Subcutaneous preadipocyte (primary cell): ENCODE measurements around the gene BCAP29. TPM values are rescaled to one million over a fixed set of nuclear protein-coding genes. Genes with fewer than 3 reads are reported as not detected.

ENCODE experiments used
- small RNA-seq: library from RNA; depleted of rRNA; stranded (forward); fragments of <200 nt; gene quantifications from one replicate; pipeline ENCODE3, GENCODE V24; 2012
- total RNA-seq: library from RNA; depleted of rRNA; stranded (reverse); fragments of >200 nt; gene quantifications from 2 replicates; pipeline ENCODE4 v1.2.3, GENCODE V29; 2012

BCAP29 gene, protein sequence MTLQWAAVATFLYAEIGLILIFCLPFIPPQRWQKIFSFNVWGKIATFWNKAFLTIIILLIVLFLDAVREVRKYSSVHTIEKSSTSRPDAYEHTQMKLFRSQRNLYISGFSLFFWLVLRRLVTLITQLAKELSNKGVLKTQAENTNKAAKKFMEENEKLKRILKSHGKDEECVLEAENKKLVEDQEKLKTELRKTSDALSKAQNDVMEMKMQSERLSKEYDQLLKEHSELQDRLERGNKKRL
- total RNA-seq, result 43.4 and 44.6 TPM in 2 replicates

DNA sequence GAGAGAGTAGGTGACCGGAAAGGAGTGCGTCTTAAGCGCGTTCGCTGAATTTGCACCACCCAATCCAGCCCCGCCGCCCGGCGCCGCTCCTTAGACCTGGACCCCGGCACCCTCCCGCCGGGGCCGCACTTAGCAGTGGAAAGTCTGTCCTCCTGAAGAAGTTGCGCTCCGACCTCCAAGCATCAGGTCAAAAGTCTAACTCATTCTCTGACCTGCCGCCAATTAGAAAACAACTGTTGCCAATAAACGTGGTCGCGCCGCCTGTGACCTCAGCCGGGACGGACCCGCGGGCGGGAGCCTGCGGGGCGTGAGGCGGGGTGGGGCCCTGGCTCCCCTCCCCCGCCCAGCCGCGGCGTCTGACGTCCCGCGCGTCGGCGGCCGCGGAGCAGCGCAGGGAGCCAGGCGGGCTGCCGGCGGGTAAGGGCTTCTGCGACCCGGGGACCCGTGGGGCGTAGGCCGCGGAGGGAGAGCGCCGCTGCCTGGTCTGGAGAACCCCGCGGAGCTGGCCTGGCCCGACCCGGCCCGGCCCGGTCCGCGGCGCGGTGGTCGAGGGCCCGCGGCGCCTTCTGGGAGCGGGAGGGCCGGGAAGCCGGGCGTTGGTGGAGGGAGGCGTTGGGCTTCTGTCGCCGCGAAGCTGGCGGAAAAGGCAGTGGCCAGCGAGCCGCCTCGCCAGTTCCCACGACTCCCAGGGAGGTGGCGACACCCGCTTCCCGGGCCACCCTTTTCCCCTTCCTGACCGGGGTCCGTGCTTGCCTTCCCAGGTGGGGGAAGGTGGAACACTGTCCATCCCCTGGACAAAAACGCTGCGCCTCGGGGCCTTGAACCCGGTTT is at the start of gene BCAP29:
Gene BCAP29 (plus strand): TSS at position 362 of the 831 bp plus-strand sequence. CDS start 527 bp downstream, outside the sequence.

DNA sequence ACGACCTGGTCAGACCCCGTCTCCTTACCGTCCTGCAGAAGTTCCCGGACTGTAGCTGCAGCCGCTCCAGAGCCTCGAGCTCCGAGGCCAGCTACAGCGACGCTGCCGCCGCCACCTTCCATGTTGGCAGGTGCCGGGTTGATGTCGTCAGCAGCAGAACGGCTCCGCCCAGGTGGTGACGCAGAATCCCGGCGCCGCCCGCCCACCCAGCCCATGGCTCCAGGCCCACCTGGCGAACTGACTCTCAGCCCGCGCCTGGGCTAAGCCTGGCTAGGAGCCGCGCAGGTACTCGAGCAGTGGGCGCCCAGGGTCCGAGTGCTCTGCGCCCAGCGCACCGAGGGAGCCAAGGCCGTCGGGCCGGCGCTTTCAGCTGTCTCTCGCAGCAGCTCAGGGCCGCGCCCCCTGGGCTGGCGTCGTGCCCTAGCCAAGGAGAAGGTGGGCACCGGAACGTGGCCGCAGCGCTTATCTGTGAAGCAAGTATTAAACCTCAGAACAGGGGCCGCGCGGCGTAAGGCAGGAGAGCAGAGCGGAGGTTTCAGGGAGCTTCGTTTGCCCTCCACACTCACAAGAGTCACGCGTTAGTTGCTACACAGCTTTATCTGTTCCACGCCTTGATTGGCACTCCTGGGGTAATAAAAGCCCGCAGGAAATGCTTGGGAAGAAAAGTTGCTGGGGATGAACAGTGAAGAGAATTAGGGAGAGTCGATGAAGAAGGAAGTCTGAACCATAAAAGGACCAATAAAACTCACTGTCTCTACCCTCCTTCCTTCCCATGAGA is 16.1 kb upstream of the BCAP29 start, which contains the start of the genes COG5 and DUS4L:
Gene COG5 (minus strand): TSS at position 146 of the 778 bp plus-strand sequence. CDS start 24 bp downstream, at position 122.
Gene DUS4L (plus strand): TSS at position 197 of the 778 bp plus-strand sequence. CDS start 3,100 bp downstream, outside the sequence.

DNA sequence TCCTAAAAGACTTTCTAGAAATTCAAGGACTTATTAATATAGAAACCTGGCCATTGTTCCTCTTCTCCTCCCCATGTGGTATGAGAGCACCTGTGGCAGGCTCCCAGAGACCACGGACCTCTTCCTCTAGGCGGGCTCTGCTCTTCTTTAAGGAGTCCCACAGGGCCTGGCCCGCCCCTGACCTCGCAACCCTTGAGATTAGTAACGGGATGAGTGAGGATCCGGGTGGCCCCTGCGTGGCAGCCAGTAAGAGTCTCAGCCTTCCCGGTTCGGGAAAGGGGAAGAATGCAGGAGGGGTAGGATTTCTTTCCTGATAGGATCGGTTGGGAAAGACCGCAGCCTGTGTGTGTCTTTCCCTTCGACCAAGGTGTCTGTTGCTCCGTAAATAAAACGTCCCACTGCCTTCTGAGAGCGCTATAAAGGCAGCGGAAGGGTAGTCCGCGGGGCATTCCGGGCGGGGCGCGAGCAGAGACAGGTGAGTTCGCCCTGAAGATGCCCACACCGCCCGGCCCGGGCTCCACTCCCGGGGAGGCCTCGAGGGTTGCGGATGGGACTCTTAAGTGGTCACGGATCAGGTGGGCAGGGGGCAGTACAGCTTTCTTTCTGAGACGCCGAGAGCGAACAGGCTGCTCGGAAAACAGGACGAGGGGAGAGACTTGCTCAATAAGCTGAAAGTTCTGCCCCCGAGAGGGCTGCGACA is 80.5 kb downstream of the BCAP29 start, which contains the start of gene SLC26A4:
Gene SLC26A4 (plus strand): TSS at position 448 of the 700 bp plus-strand sequence. CDS start 814 bp downstream, outside the sequence.

Small RNA genes lying within 50 kb of the gene (small RNA-seq; reads per million reads assigned to genes)
- gene BANF1P5 (not detected), gene RF01233 (not detected)

Other genes with a start within 250 kb of the BCAP29 start
- not detected in 2 replicates for gene GPR22, start 110.2 kb upstream of the BCAP29 start, total RNA-seq
- gene COG5, start 16.3 kb upstream of the BCAP29 start, total RNA-seq, result 19.8 and 29.7 TPM in 2 replicates
- 6.6 and 7.0 TPM in 2 replicates for gene DUS4L, start 16.3 kb upstream of the BCAP29 start, total RNA-seq
- gene SLC26A4, start 80.6 kb downstream of the BCAP29 start, total RNA-seq, result 0.37 and 0.39 TPM in 2 replicates
- 26.8 and 33.1 TPM in 2 replicates for gene CBLL1, start 163.9 kb downstream of the BCAP29 start, total RNA-seq
- not detected in 2 replicates for gene SLC26A3, start 223.0 kb downstream of the BCAP29 start, total RNA-seq